T-helper 2 cell treated with Interferon-gamma antibody and Interleukin-4, amounts not matched to agents 5 μg/mL and 100 μg/mL, for 36 hours (primary cell): ENCODE measurements around the gene ARF3.

Source experiments
- DNase-seq: peaks from one replicate; pipeline ENCODE4 v3.0.0; 2021; ENCODE audit warnings: low spot score
- H3K27ac Mint-ChIP-seq: one replicate; pipeline ENCODE4 v1.8.0; 2021; ENCODE audit warnings: mild to moderate bottlenecking, mixed read lengths
- H3K27me3 Mint-ChIP-seq: one replicate; pipeline ENCODE4 v1.8.0; 2021; ENCODE audit warnings: low read depth, mixed read lengths
- H3K36me3 Mint-ChIP-seq: one replicate; pipeline ENCODE4 v1.8.0; 2021; ENCODE audit warnings: low read depth, mixed read lengths
- H3K4me1 Mint-ChIP-seq: one replicate; pipeline ENCODE4 v1.8.0; 2021; ENCODE audit warnings: low read depth, mixed read lengths
- H3K4me3 Mint-ChIP-seq: one replicate; pipeline ENCODE4 v1.8.0; 2022; ENCODE audit warnings: mild to moderate bottlenecking, moderate library complexity, mixed read lengths
- H3K9me3 Mint-ChIP-seq: one replicate; pipeline ENCODE4 v1.8.0; 2021; ENCODE audit warnings: mixed read lengths

The ARF3 gene

DNA sequence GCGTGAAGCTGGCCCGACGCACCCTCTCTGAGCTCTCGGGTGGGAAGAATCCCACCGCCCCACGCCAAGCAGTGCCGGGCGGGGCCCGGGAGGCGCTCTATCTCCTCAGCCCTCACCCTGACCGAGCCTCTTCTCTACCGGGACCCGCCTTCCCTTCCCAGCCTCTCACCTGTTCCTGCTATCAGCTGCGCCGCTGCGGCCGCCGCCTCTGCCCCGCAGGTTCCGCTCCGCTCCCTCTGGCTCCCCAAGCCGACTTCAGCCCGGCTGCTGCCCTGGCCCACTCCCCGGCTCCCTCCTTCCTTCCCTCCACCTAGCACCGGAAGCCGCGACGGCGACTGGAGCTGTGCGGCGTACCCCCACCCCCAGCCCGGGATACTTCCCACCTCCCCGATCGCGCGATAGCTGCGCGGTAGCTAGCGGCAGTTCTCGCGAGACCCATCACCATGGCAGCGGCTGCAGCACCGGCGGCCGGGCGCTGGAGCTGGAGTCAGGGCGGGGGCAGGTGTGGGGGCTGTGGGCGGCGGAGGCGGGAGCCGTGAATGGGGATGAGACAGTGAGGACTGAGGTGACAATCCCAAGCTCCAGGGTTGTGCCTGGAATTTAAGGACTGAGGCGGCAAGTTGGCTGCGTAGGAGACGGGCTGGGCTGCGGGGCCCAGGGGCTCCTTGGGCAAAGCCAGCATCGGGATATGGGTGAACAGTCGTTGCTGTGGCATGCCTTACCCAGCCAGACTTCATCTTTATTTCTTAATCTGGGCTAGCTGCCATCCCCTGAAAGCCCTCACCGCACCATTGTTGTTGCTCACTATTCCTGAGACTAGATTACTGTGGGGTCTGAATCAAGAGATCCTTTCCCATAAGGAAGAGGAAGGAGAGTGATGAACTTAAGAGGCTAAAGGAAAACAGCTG, at the start of gene ARF3:
Gene ARF3 (minus strand): TSS at position 347 of the 908 bp plus-strand sequence. CDS start 16,392 bp downstream, outside the sequence.
- Mint-ChIP-seq H3K27me3 (peaks cover 18% of the 10 kb centered on the region), H3K4me1 (peaks cover 26% of the 10 kb centered on the region), H3K9me3 (no peaks in the 10 kb centered on the region), H3K36me3 (peaks cover 19% of the 10 kb centered on the region), H3K27ac (peak within 1 kb of the TSS; percentile 84), H3K4me3 (peak within 1 kb of the TSS; percentile 92)
- peak; percentile 89 for DNase-seq

- Mint-ChIP-seq H3K27me3 (peaks cover 37% of the 10 kb centered on the region), H3K4me1 (peaks cover 21% of the 10 kb centered on the region), H3K9me3 (no peaks in the 10 kb centered on the region), H3K4me3 (no peak overlapping the region), H3K36me3 (peaks cover 39% of the 10 kb centered on the region), H3K27ac (no peak overlapping the region)
- DNase-seq: no peak
Observed at GRCh38 chr12:49000346-49000745, 43.1 kb upstream of the ARF3 start.

GRCh38 chr12:48999371-49000131, 42.3 kb upstream of the ARF3 start, which contains the start of gene DDN:
DDN (minus strand) TSS chr12:48999375; CDS start chr12:48999287, 88 bp downstream.
- Mint-ChIP-seq H3K9me3 (no peaks in the 10 kb centered on the region), H3K36me3 (peaks cover 32% of the 10 kb centered on the region), H3K4me1 (peaks cover 25% of the 10 kb centered on the region), H3K4me3 (peak within 1 kb of the TSS; percentile 78), H3K27ac (peak within 1 kb of the TSS; percentile 20), H3K27me3 (peaks cover 43% of the 10 kb centered on the region)
- DNase-seq: peak; percentile 41

DNA sequence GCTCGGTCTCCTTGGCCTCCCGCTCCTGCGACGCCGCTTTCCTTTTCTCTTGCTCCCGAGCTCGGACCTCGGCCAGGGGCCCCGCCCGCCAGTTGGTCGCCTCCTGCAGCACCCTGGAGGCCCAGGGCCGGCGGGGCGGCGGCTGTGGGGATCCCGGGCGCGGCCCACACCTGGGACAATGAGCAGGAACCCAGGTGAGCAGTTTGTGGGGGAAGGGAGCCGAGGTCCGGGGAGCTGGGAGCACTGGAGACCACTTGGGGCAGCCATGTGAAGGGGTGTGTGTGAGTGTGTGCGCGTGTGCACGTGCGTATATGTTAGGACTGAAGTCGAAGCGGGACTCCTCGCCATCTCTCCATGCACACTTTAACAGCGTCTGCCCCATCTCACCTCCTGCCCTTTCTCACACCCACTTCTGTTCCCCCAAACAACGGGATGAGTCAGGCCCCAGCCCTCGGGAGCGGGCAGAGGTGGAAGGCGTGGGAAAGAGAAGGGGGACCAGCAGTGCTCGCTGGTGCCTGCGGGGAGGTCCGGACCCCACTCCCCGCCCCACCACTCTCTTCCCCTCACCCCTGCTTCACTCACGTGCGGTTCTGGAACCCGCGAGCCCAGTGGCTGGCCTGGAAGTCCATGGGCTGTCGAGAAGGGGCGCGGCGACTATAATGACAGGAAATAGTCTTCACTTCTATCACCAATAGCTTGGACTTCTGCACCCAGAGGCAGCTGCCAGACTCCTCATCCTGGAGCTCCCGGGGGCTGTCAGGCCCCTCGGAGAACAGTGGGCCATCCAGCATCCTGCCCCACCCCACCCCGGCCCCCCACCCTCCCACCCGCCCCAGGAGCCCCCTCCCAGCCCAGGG, 41.4 kb upstream of the ARF3 start:
- Mint-ChIP-seq H3K27me3 (peaks cover 52% of the 10 kb centered on the region), H3K4me1 (peaks cover 25% of the 10 kb centered on the region), H3K4me3 (peak overlapping the region; percentile 55), H3K27ac (no peak overlapping the region), H3K36me3 (peaks cover 28% of the 10 kb centered on the region), H3K9me3 (no peaks in the 10 kb centered on the region)
- no peak for DNase-seq

DNA sequence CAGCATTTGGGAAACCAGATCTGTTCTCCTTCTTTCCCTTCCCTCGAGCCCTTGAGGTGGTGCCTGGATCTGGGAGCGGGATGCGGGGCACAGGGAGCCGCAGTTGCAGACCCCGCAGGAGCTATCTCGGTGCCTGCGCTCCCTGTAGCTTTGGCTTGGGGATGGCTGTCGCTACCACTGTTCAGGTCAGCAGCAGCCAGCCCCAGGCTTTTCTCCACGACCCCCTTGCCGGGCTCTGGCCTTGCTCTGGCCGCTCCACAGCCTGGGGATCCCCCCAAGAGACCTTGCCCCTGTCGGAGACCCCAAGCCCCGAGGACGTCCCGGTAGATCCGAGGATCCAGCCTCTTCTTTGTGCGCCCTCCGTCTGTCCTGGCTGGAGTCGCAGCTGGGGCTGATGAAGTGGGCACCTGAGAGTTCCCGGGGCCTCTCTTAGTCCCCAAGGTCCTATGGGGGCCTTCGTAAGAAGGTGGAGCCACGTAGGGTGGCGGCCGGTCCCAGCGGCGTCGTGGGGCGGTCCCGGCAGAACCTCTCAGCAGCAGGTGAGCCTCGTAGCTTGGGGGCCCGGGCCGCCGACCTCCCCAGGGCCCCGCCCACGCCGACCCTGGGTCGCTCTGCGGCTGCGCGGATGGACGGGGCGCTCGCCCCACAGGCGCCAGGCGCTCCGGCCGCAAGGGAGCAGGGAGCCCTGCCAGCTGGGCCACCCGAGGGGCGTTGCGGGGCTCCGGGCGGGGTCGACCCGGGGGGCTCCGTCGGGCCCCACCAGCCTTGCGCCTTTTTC, 40.6 kb upstream of the ARF3 start:
- peak overlapping the region; percentile 64 for H3K4me3 Mint-ChIP-seq
- DNase-seq: peak; percentile 32
- H3K36me3 Mint-ChIP-seq: peaks cover 21% of the 10 kb centered on the region
- no peaks in the 10 kb centered on the region for H3K9me3 Mint-ChIP-seq
- no peak overlapping the region for H3K27ac Mint-ChIP-seq
- H3K4me1 Mint-ChIP-seq: peaks cover 25% of the 10 kb centered on the region
- H3K27me3 Mint-ChIP-seq: peaks cover 58% of the 10 kb centered on the region

DNA sequence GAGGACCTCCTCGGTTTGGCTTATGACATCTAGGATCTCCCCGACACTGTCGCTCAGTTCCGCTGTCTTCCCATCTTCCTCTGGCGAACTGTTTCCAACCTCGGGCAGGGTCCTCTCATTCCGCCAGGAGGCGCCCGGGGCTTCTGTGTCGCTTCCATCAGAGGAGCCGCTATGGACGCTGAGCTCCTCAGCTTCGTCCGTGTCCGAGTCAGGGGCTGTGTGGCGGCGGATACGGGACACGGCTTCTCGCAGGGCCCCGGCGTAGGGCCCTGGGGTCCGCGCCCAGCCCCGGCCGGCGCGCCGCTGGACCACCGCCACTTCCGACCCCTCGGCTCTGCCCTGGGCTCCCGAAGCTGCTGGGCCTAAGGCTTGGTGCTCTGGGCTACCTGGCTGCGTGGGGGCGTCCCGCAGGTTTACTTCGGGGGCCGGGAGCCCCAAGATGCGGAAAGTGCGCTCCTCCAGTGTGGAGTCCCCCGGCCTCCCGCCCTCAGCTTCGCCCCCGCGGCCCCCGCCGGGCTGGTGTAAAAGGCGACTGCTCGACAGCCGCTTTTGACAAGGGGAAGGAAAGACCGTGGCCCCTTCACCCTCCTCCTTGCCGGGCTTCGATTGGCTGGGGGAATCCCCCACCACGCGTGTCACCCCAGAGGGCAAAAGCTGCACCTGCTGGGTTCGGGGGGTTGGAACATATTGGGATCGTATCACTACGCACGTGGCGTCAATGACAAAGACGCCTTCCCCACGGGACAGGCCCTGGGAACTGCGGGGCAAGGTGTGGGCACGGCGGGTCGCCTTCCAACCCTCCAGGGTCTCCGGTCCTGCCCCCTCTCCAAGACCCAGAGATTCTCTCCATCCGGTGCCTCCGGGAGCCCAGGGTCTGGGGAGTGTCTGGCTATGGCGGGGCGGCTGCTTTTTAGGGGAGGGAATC, 39.8 kb upstream of the ARF3 start:
- H3K27me3 Mint-ChIP-seq: peaks cover 63% of the 10 kb centered on the region
- DNase-seq: peak; percentile 63
- peak overlapping the region; percentile 64 for H3K4me3 Mint-ChIP-seq
- H3K27ac Mint-ChIP-seq: no peak overlapping the region
- H3K36me3 Mint-ChIP-seq: peaks cover 13% of the 10 kb centered on the region
- peaks cover 25% of the 10 kb centered on the region for H3K4me1 Mint-ChIP-seq
- H3K9me3 Mint-ChIP-seq: no peaks in the 10 kb centered on the region

DNA sequence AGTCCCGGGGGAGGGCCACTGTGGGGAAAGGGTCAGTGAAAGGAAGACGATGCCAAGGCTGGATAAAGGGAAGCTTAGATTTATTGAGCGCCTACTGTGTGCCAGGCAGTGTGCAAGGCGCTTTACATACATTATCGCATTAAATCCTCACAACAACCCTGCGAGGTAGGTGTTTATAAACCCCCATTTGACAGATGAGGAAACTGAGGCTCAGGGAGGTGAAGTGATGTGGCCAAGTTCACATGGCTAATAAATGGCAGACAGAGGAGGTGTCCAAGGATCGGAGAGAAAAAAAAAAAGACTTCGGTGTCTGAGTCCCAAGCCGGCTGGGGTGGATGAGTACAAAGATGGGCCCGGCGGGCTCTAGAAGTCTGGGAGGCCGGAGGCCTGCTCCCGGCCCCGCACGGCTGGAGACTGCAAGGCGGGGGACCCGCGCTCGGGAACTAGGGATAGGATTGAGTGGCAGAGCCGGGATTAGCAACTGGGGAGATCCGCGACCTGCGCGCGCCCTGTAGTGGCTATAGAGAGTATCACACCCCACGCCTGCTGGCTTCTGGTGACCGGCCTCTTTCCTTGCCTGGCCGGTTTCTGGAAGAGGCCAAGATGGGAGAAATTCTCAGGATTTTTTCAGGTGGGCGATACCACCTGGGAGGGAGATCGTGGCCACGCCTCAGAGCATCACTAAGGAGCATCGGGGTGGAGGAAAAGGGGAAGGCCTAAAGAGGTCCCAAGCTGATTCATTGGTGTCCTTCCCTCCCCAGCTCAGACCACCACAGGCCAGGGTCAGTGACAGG, 38.0 kb upstream of the ARF3 start:
- Mint-ChIP-seq H3K36me3 (peaks cover 5% of the 10 kb centered on the region), H3K4me3 (no peak overlapping the region), H3K4me1 (peaks cover 24% of the 10 kb centered on the region), H3K27me3 (peaks cover 70% of the 10 kb centered on the region), H3K9me3 (no peaks in the 10 kb centered on the region), H3K27ac (no peak overlapping the region)
- no peak for DNase-seq

DNA sequence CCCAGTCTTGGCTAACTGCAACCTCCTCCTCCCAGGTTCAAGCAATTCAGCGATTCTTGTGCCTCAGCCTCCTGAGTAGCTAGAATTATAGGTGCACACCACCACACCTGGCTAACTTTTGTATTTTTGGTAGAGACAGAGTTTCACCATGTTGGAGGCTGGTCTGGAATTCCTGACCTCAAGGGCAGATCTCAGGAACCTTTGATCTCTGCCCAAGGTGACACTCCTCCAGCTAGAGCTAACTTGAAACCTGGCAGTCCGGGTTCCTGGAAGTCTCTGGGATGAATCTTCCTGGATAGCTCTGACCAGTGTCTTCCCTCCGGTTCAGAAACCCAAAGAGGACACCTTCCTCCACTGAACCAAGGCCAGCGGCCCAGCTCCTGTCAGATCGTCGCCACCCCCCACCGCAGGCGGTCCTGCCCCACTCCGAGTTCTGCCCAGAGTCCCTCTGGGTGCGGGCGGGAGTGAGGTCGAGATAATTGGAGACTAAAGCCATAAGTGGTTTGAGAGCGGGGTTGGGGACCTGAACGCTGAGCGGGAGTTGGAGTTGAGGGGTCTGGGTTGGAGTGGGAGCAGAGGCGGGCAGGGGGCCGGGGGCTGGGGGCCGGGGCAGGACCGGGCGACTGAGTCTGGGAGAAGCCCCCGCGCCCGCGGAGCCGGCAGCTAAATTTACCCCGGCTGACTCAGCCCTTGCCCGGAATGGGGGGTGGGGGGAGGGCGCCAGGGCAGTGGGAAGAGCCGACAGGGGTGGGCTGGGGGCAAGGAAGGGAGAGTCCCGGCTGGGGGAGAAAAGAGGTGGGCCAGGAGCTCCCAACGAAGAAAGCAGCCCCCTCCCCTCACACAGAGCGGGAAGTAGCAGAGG, 37.2 kb upstream of the ARF3 start:
- Mint-ChIP-seq H3K4me3 (no peak overlapping the region), H3K4me1 (peaks cover 17% of the 10 kb centered on the region), H3K27me3 (peaks cover 68% of the 10 kb centered on the region), H3K9me3 (no peaks in the 10 kb centered on the region), H3K27ac (no peak overlapping the region), H3K36me3 (peaks cover 1% of the 10 kb centered on the region)
- no peak for DNase-seq

DNA sequence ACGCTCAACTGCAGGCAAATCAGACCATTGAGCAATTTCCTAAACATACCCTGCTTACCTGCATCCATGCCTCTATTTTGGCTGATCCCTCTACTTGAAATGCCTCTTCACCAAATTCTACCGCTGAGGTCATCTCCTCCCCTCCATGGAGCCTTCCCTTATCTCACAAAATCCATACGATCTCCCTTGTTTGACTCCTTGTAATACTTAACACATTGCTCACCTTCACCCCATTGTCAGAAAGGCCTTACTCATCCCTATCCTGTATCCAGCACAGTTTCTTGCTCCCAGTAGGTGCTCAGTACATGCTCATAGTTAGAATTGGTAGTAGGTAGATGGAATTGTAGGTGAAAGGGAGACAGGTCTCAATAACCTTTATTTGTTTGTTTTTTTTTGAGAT, 36.5 kb upstream of the ARF3 start:
- Mint-ChIP-seq H3K27me3 (peaks cover 68% of the 10 kb centered on the region), H3K27ac (no peak overlapping the region), H3K4me1 (peaks cover 14% of the 10 kb centered on the region), H3K36me3 (no peaks in the 10 kb centered on the region), H3K4me3 (no peak overlapping the region), H3K9me3 (no peaks in the 10 kb centered on the region)
- no peak for DNase-seq

DNA sequence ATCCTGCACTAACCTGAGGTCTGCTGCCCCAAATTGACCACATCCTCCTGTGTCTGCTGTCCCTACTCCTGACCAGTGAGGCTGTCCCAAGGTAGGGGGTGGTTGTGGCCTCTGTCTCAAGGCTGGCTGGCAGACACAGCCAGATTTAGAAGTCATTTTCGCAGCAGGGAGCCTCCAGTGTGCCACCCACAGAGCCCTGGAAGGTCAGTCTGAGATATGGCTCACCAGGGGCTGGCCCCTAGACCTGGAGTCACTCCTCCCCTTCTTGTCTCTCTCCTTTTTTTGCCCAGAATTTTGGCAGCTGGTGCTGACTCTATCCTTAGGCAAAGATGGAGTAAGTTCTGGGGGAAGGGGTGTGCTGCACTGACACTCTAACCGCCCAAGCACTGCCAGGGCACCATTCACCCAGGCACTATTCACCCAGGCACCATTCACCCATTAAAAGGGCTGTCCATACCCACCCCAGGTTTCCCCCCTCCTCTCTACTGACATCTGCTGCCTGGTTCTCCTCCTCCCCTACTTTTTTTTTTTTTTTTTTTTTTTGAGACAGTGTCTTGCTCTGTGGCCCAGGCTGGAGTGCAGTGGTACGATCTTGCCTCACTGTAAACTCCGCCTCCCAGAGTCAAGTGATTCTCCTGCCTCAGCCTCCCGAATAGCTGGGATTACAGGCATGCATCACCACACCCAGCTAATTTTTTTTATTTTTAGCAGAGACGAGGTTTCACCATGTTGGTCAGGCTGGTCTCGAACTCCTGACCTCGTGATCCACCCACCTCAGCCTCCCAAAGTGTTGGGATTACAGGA, 34.2 kb upstream of the ARF3 start:
- Mint-ChIP-seq H3K27me3 (peaks cover 71% of the 10 kb centered on the region), H3K4me1 (peaks cover 10% of the 10 kb centered on the region), H3K27ac (no peak overlapping the region), H3K4me3 (no peak overlapping the region), H3K36me3 (no peaks in the 10 kb centered on the region), H3K9me3 (no peaks in the 10 kb centered on the region)
- no peak for DNase-seq
